Stimulated activated CD4-positive, alpha-beta T cell treated with anti-CD3 and anti-CD28 coated beads, Interleukin-15, amount 100 ng/mL, for 1 hour (primary cell): ENCODE data around the gene DCP1A.

ENCODE experiments used
- DNase-seq, 2 donors: peaks; one replicate each; pipeline ENCODE4 v3.0.0-alpha.2; 2020; ENCODE audit warnings: low read depth in 1 of 2, low spot score in 1 of 2

Gene DCP1A

DNA sequence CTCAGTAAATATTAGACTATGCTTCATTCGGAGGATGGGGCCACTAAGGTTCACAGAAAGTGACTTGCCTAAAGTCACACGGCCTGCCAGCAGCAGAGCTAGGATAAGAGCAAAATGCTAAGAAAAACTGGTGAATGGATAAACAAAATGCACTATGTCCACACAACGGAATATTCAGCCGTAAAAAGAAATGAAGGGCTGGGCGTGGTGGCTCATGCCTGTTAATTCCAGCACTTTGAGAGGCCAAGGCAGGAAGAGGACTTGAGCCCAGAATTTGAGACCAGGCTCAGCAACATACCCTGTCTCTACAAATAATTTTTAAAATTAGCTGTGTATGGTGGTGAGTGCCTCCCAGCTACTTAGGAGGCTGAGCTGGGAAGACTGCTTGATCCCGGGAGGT lies 99.2 kb downstream of the DCP1A start:
- no peak for DNase-seq

- DNase-seq, result no peak
Observed at GRCh38 chr3:53247619-53248018, 99.7 kb downstream of the DCP1A start.

- DNase-seq, result no peak
Observed at GRCh38 chr3:53244271-53244670, 103.1 kb downstream of the DCP1A start.

DNA sequence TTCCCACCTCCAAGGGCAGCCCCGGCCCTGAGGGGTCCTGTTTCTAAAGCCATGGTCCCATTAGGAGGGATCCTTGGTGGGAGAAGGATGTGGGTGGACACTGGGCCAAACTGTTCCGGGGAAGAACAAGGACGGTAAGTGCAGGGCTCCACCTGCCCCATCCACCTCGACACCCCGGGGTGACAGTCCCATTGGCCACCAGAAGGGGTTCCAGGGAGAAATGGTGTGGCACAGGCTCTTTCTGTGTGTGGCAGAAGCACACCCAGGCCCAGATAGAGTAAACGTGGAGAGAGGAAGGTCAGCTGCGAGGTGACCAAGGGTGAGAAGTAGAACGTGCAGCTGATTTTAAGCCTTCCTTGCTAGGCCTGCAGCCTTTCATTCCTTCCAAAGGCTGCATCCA lies 103.6 kb downstream of the DCP1A start:
- DNase-seq, result no peak

GRCh38 chr3:53243165-53243564 lies 104.2 kb downstream of the DCP1A start:
- no peak for DNase-seq

DNA sequence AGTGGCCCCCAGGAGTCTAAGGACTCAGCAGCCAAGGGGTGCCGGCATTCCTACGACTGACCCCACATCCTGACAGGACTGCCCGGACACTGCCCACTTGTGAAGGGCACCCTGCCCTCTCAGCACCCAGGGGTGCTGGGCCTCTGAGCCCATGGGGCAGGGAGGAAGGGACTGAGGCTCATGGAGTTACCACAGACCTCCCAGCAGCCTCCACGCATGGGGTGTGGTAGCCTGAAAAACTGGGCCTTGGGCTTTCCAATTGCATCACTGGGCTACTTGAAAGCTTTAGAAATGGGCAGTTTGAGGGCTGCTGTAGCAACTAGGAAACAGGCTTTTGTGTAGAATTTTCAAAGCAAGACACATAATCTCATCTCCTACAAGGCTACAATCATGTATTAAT lies 104.7 kb downstream of the DCP1A start:
- DNase-seq, result no peak

DNA sequence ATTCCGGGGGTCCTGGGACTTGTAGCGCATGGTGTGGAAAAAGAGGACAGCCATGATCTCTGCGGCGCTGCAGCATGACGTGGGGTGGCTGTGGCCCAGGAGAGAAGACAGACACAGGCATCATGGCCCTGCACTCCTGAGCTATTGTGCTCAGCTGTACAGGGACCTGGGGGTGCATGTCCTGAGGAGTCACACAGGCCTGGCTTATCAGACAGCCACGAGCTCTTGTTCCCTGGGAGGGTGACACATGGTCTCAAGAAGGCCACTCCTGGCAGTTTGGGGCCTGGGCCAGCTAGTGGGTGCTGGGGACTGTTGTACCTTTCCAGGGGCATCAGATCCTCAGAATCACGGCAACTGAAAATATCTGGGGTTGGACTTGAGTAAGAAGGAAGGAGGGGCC lies 105.2 kb downstream of the DCP1A start:
- DNase-seq, result no peak

GRCh38 chr3:53240989-53241972 lies 106.1 kb downstream of the DCP1A start:
- DNase-seq, result no peak

DNA sequence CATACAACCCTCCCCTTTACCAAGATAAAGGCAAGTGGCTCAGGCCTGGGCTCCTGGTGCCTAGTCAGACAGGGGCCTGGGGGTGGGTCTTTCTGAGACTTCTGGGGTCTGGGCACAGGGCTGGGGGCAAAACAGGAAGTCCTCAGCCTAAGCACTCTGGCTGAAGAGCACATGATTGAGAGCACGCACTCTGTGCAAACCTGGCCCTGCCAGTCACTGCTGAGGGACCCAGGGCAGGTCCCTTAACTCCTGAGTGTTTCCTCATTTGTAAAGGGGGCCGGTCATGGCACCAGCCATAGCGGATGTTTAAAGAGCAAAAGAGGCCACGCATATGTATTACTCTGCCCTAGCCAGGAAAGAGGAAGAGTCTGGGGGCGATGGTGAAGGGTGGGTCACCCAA lies 107.5 kb downstream of the DCP1A start:
- DNase-seq, result no peak

GRCh38 chr3:53238886-53239285 lies 108.5 kb downstream of the DCP1A start:
- no peak for DNase-seq

- no peak for DNase-seq
Observed at GRCh38 chr3:53238051-53238850, 109.1 kb downstream of the DCP1A start.

- no peak for DNase-seq
Observed at GRCh38 chr3:53236112-53236841, 111.1 kb downstream of the DCP1A start.

DNA sequence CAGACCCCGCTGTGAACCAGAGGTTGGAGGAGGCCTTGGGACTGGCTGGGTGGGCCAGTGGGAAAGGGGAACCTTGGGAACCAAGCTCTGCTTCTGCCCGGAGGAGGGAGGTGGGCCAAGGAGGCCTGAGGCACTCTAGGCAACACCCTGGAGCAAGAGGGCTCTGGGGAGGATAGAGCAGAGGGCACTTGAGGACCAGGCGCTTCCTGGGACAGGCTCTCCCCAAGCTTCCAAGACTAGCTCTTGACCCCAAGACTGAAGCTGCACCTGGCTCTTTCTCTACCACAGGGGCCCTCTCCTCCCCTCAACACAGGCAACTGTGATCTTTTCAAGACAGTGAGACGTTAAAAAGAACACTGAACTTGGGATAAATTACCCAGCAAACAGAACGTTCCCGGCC lies 111.8 kb downstream of the DCP1A start:
- no peak for DNase-seq

DNA sequence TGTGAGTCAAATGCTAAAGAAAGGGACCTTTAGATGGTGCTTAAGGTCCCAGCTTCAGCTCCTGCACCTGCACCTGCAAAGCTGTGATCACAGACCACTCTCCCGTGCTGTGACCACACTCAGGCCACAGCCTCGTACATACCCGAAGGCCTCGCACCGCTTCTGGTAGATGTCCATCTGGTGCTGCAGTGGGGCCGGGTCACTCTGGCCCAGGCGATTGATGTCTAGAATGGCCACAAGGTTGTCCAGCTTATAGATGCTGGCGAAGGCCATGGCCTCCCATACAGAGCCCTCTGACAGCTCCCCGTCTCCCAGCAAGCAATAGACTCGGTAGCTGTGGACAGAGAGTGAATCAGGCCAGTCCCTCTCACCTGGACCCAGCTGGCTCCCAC lies 112.5 kb downstream of the DCP1A start:
- no peak for DNase-seq

DNA sequence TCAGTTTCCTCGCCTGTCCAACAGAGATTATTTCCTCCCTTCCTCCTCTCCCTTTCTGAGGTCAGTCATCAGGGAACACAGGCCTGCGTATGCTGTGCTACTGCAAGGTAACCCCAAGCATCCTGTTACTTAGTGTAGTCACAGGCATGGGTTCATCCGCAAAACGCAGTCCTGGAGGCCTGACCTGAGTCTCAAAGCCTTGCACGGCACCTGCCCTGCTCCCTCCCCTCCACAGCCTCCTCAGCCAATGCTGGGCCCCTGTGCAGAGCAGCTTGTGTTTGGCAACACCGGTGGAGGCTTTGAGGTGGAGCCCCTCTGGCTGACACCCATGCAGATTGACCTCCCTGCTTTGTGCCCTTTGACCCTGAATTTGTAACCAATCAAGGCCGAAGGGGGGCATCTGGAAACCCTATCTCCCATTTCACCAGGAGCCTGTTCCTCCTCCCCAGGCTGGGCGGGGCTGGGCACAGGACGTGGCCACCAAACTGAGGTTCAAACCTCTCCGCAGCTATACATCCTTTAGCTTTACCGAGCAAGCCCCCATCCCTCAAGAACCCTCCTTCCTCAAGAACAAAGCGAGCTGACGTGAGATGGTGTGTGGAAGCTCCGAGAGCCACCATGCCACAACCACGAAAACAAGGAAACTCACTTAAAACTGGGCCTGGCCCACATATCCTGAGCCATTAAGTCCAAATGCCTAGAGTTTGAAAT lies 113.1 kb downstream of the DCP1A start:
- DNase-seq, result no peak
